Fibroblast of skin of right quadriceps (primary cell): Measurements from ENCODE around the gene DAB2IP.
"Not testable (repeated sequence)": the region's sequence is repeated elsewhere in the genome, so short reads cannot be mapped to it uniquely, and the experiment has no call there.

ENCODE experiments used
- DNase-seq: peaks from one replicate; pipeline ENCODE4 v3.0.0-alpha.2; 2013

The DAB2IP gene

GRCh38 chr9:121627427-121627826 is 24.0 kb upstream of the DAB2IP start:
- DNase-seq, result no peak

GRCh38 chr9:121628401-121628800 is 23.0 kb upstream of the DAB2IP start:
- no peak for DNase-seq

GRCh38 chr9:121631115-121631514 is 20.3 kb upstream of the DAB2IP start:
- DNase-seq, result no peak

- no peak for DNase-seq
Measured at GRCh38 chr9:121631978-121632418, 19.4 kb upstream of the DAB2IP start.

GRCh38 chr9:121633119-121633714 is 18.2 kb upstream of the DAB2IP start:
- DNase-seq, result no peak

GRCh38 chr9:121633736-121634135 is 17.7 kb upstream of the DAB2IP start:
- DNase-seq, result no peak

GRCh38 chr9:121634329-121635261 is 16.8 kb upstream of the DAB2IP start:
- peak; percentile 21 for DNase-seq

- DNase-seq, result no peak
Measured at GRCh38 chr9:121635300-121635876, 16.0 kb upstream of the DAB2IP start.

- DNase-seq, result peak; percentile 19
Measured at GRCh38 chr9:121636341-121636865, 15.0 kb upstream of the DAB2IP start.

GRCh38 chr9:121636978-121637712 is 14.3 kb upstream of the DAB2IP start:
- no peak for DNase-seq

GRCh38 chr9:121637713-121638220 is 13.7 kb upstream of the DAB2IP start:
- peak; percentile 28 for DNase-seq

GRCh38 chr9:121638399-121638798 is 13.0 kb upstream of the DAB2IP start:
- no peak for DNase-seq

- no peak for DNase-seq
Measured at GRCh38 chr9:121638901-121639592, 12.4 kb upstream of the DAB2IP start.

GRCh38 chr9:121639619-121640018 is 11.8 kb upstream of the DAB2IP start:
- DNase-seq, result no peak

- peak; percentile 13 for DNase-seq
Measured at GRCh38 chr9:121640076-121640475, 11.4 kb upstream of the DAB2IP start.

GRCh38 chr9:121640491-121641223 is 10.8 kb upstream of the DAB2IP start:
- no peak for DNase-seq

GRCh38 chr9:121641224-121641611 is 10.2 kb upstream of the DAB2IP start:
- DNase-seq, result no peak

GRCh38 chr9:121642758-121643157 is 8.7 kb upstream of the DAB2IP start:
- DNase-seq, result no peak

GRCh38 chr9:121643473-121643872 is 8.0 kb upstream of the DAB2IP start:
- no peak for DNase-seq

- not testable (repeated sequence) for DNase-seq
Measured at GRCh38 chr9:121644040-121644439, 7.4 kb upstream of the DAB2IP start.

GRCh38 chr9:121645003-121645402 is 6.4 kb upstream of the DAB2IP start:
- DNase-seq, result no peak
